K562 (cell line): ENCODE data around the gene TRPM2. TPM values are rescaled to one million over a fixed set of nuclear protein-coding genes. Genes with fewer than 3 reads are reported as not detected.

ENCODE experiments used
- ATAC-seq: fragments of 200-7000 bp; cut with Tn5 transposase; 3 replicates; pipeline ENCODE4 v1.9.1; 2020; ENCODE audit warnings: moderate library complexity
- BruUV-seq: library from RNA; stranded (reverse); fragments of 400-500 nt; replicated peaks from 2 replicates; lab custom pipeline; 2021; lab: Mats Ljungman, UMichigan
- CTCF ChIA-PET: fragments of 300-600 bp; formaldehyde crosslinking; extraction: SDS; loops from one replicate; lab custom pipeline; 2021; ENCODE audit warnings: low intra/inter-chr PET ratio; lab: Yijun Ruan, JAX
- POLR2A ChIA-PET: fragments of 300-600, 350-650 bp; sonication (Branson Sonifier 250); formaldehyde crosslinking; extraction: SDS; loops from one replicate; lab custom pipeline; 2021; ENCODE audit warnings: antibody characterized with exemption, inconsistent platforms; lab: Yijun Ruan, JAX
- DNase-seq, 4 experiments: peaks; one replicate each; pipeline versions ENCODE4 v3.0.0 to v3.0.0-alpha.2; 2011 to 2018; ENCODE audit warnings: low spot score in 3 of 4, mixed read lengths in 3 of 4; ENCODE audit errors: extremely low read depth in 1 of 4
- FAIRE-seq: peaks from 2 replicates; lab custom pipeline; 2011; peaks lifted over from hg19 to GRCh38; lab: Jason Lieb, UNC
- H2AFZ ChIP-seq: 2 replicates; pipeline ENCODE4 v1.6.0; 2011; ENCODE audit warnings: low read depth, low read length, control low read depth, inconsistent platforms
- H3K27ac ChIP-seq: fragments of 200-600 bp; 3 replicates; pipeline ENCODE4 v1.8.0; 2011; ENCODE audit warnings: low read depth, mild to moderate bottlenecking, control low read depth, inconsistent platforms, low read length, moderate library complexity, mixed read lengths; ENCODE audit errors: extremely low read depth
- H3K27me3 ChIP-seq, 2 experiments: fragments of 300-600 bp in 1 of 2; 2 replicates in 1 of 2; 3 replicates in 1 of 2; pipeline versions ENCODE4 v1.6.0 to v1.8.0; 2011; ENCODE audit warnings: inconsistent platforms in 2 of 2, low read length in 2 of 2, mild to moderate bottlenecking in 1 of 2, mixed read lengths in 1 of 2, moderate library complexity in 1 of 2; ENCODE audit not compliant: control insufficient read depth in 2 of 2, insufficient read depth in 2 of 2
- H3K36me3 ChIP-seq: fragments of 300-600 bp; 3 replicates; pipeline ENCODE4 v1.8.0; 2011; ENCODE audit warnings: mild to moderate bottlenecking, low read length, inconsistent platforms; ENCODE audit not compliant: control insufficient read depth, insufficient read depth
- H3K4me1 ChIP-seq, 2 experiments: fragments of 200-600 bp in 1 of 2; replicated peaks in 1 of 2; 2 replicates in 1 of 2; 3 replicates in 1 of 2; pipeline versions ENCODE4 v1.5.1 to v1.8.0; 2011; ENCODE audit warnings: inconsistent platforms in 2 of 2, low read length in 2 of 2, mild to moderate bottlenecking in 1 of 2, mixed read lengths in 1 of 2, moderate library complexity in 1 of 2; ENCODE audit not compliant: control insufficient read depth in 2 of 2, insufficient read depth in 2 of 2
- H3K4me2 ChIP-seq: 2 replicates; pipeline ENCODE4 v1.6.1; 2011; ENCODE audit warnings: low read length, control low read depth, inconsistent platforms, mixed read lengths; ENCODE audit not compliant: insufficient read depth
- H3K4me3 ChIP-seq: fragments of 200-600 bp; sonication (generic), shearing (Covaris generic); 2 replicates; pipeline ENCODE4 v1.5.1; 2016; ENCODE audit warnings: control low read depth, inconsistent platforms
- H3K79me2 ChIP-seq: fragments of 200-600 bp; 3 replicates; pipeline ENCODE4 v1.8.0; 2011; ENCODE audit warnings: low read length, inconsistent platforms; ENCODE audit not compliant: control insufficient read depth, insufficient read depth
- H3K9ac ChIP-seq, 2 experiments: 2 replicates each; pipeline versions ENCODE4 v1.6.0 to v1.6.1; 2011; ENCODE audit warnings: low read depth in 2 of 2, low read length in 2 of 2, control low read depth in 1 of 2, inconsistent platforms in 1 of 2, mild to moderate bottlenecking in 1 of 2, mixed read lengths in 1 of 2; ENCODE audit not compliant: insufficient read depth in 1 of 2
- H3K9me1 ChIP-seq: one replicate; pipeline ENCODE4 v1.6.0; 2011; ENCODE audit warnings: inconsistent platforms, mild to moderate bottlenecking, low read length, moderate library complexity; ENCODE audit not compliant: control insufficient read depth, insufficient read depth
- H3K9me3 ChIP-seq: replicated peaks from 2 replicates; pipeline ENCODE4 v1.5.1; 2011; ENCODE audit warnings: low read depth, low read length, inconsistent platforms; ENCODE audit not compliant: control insufficient read depth, insufficient read depth
- H4K20me1 ChIP-seq: replicated peaks from 2 replicates; pipeline ENCODE4 v1.6.1; 2011; ENCODE audit warnings: low read length, inconsistent platforms, mixed read lengths; ENCODE audit not compliant: control insufficient read depth, insufficient read depth
- ZNF197 ChIP-seq: fragments of 200-800 bp; sonication (Bioruptor generic); IDR thresholded peaks from 2 replicates; pipeline ENCODE4 v1.6.1; 2016; ENCODE audit warnings: low read depth, missing genetic modification characterization, missing compliant biosample characterization
- WGBS: fragments of 100-300 bp; shearing (Covaris generic); methylation state at CpG from one replicate; pipeline ENCODE4 v1.1.6; 2016; ENCODE audit warnings: low coverage, mixed read lengths; ENCODE audit not compliant: insufficient coverage; ENCODE audit errors: missing lambda C conversion rate; 5-methylcytosine and 5-hydroxymethylcytosine counted together
- in situ Hi-C: fragments of 300-500 bp; cut with MboI; formaldehyde crosslinking; loops from 4 replicates; pipeline ENCODE4 v1.15.0; 2018; ENCODE audit warnings: inconsistent platforms, mixed read lengths
- intact Hi-C: fragments of 100-400 bp; cut with micrococcal nuclease; formaldehyde crosslinking; loops from 2 replicates; pipeline ENCODE4 v1.14.2; 2022
- polyA plus RNA-seq, 8 experiments: library from polyadenylated mRNA; depleted of rRNA in 4 of 8; stranded (reverse) in 5 of 8; unstranded in 3 of 8; fragments of >200 nt; fragmentation: Nextera tagmentation in 2 of 8; fragmentation: Illumina TruSeq in 1 of 8; extraction: Ambion mirVana in 2 of 8; extraction: Trizol in 1 of 8; gene quantifications; 2 replicates each; pipeline versions ENCODE4 v1.2.1 to v1.2.3, GENCODE V29; 2011 to 2014; ENCODE audit warnings: inconsistent platforms in 1 of 8, missing spikeins in 1 of 8
- total RNA-seq, 7 experiments: library from RNA; depleted of rRNA in 6 of 7; stranded (reverse); fragments of >200 nt in 6 of 7; fragmentation: Illumina TruSeq in 2 of 7; extraction: Trizol in 2 of 7; gene quantifications; 2 replicates each; pipeline versions ENCODE4 v1.2.1 to v1.2.3, GENCODE V29; 2011 to 2021; ENCODE audit warnings: low replicate concordance in 1 of 7
- TF ChIP-seq, protein P1 (sequence below): fragments of 450-650 bp; IDR thresholded peaks from 2 replicates; pipeline ENCODE4 v1.6.1; 2016; ENCODE audit warnings: mild to moderate bottlenecking, moderate library complexity

The TRPM2 gene
- total and polyA plus RNA-seq, 9 of the 15 experiments (the other 6 are each of a cell fraction or from before 2014, with no cell fraction given): 0.33 to 2.1 (median 0.98) TPM; not detected in 2

DNA sequence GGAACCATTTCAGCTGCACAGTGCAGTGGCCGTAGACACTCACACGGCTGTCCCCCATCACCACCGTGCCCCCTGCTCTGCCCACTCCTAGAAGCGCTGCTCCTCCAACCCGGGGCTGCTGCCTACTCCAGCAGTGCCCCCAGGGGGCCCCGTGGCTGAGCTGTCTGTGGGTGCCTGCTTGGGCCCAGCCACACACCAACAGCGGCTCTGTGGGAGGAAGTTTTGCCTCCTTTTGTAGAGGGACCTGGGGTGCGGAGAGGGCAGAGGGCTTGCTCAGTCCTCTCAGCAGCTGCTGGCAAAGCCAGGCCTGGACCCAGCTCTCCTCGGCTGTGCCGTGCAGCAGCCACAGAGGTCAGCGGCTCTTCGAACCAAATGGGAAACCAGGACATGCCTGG, 90.5 kb downstream of the TRPM2 start:
- ATAC-seq (no peak; the same call in 2 of the 3 replicates), DNase-seq (no peak)
- Histone ChIP-seq H3K4me1 (peaks cover 0 to 22% of the 10 kb centered on the region in 2 experiments; a peak in 1 of 5 replicates), H3K9me1 (no peaks in the 10 kb centered on the region)
- BruUV-seq: no TSS peak
- CTCF ChIA-PET: no interaction called here
- in situ Hi-C loops: no loop called here
- no peak for TF ChIP-seq ZNF197 (CRISPR knock-in tag)
- TF ChIP-seq, protein P1, sequence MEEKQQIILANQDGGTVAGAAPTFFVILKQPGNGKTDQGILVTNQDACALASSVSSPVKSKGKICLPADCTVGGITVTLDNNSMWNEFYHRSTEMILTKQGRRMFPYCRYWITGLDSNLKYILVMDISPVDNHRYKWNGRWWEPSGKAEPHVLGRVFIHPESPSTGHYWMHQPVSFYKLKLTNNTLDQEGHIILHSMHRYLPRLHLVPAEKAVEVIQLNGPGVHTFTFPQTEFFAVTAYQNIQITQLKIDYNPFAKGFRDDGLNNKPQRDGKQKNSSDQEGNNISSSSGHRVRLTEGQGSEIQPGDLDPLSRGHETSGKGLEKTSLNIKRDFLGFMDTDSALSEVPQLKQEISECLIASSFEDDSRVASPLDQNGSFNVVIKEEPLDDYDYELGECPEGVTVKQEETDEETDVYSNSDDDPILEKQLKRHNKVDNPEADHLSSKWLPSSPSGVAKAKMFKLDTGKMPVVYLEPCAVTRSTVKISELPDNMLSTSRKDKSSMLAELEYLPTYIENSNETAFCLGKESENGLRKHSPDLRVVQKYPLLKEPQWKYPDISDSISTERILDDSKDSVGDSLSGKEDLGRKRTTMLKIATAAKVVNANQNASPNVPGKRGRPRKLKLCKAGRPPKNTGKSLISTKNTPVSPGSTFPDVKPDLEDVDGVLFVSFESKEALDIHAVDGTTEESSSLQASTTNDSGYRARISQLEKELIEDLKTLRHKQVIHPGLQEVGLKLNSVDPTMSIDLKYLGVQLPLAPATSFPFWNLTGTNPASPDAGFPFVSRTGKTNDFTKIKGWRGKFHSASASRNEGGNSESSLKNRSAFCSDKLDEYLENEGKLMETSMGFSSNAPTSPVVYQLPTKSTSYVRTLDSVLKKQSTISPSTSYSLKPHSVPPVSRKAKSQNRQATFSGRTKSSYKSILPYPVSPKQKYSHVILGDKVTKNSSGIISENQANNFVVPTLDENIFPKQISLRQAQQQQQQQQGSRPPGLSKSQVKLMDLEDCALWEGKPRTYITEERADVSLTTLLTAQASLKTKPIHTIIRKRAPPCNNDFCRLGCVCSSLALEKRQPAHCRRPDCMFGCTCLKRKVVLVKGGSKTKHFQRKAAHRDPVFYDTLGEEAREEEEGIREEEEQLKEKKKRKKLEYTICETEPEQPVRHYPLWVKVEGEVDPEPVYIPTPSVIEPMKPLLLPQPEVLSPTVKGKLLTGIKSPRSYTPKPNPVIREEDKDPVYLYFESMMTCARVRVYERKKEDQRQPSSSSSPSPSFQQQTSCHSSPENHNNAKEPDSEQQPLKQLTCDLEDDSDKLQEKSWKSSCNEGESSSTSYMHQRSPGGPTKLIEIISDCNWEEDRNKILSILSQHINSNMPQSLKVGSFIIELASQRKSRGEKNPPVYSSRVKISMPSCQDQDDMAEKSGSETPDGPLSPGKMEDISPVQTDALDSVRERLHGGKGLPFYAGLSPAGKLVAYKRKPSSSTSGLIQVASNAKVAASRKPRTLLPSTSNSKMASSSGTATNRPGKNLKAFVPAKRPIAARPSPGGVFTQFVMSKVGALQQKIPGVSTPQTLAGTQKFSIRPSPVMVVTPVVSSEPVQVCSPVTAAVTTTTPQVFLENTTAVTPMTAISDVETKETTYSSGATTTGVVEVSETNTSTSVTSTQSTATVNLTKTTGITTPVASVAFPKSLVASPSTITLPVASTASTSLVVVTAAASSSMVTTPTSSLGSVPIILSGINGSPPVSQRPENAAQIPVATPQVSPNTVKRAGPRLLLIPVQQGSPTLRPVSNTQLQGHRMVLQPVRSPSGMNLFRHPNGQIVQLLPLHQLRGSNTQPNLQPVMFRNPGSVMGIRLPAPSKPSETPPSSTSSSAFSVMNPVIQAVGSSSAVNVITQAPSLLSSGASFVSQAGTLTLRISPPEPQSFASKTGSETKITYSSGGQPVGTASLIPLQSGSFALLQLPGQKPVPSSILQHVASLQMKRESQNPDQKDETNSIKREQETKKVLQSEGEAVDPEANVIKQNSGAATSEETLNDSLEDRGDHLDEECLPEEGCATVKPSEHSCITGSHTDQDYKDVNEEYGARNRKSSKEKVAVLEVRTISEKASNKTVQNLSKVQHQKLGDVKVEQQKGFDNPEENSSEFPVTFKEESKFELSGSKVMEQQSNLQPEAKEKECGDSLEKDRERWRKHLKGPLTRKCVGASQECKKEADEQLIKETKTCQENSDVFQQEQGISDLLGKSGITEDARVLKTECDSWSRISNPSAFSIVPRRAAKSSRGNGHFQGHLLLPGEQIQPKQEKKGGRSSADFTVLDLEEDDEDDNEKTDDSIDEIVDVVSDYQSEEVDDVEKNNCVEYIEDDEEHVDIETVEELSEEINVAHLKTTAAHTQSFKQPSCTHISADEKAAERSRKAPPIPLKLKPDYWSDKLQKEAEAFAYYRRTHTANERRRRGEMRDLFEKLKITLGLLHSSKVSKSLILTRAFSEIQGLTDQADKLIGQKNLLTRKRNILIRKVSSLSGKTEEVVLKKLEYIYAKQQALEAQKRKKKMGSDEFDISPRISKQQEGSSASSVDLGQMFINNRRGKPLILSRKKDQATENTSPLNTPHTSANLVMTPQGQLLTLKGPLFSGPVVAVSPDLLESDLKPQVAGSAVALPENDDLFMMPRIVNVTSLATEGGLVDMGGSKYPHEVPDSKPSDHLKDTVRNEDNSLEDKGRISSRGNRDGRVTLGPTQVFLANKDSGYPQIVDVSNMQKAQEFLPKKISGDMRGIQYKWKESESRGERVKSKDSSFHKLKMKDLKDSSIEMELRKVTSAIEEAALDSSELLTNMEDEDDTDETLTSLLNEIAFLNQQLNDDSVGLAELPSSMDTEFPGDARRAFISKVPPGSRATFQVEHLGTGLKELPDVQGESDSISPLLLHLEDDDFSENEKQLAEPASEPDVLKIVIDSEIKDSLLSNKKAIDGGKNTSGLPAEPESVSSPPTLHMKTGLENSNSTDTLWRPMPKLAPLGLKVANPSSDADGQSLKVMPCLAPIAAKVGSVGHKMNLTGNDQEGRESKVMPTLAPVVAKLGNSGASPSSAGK: no peak
- TF ChIP-seq, all 486 proteins: peak for 0
- peak overlapping the region in 1 of 2 experiments; percentile 35; a peak in 1 of 4 replicates for H3K9ac ChIP-seq
- H3K36me3 ChIP-seq: no peaks in the 10 kb centered on the region
- H4K20me1 ChIP-seq: peaks cover 2% of the 10 kb centered on the region; the same call in 1 of the 2 replicates
- FAIRE-seq: no peak
- peaks cover 32 to 83% of the 10 kb centered on the region in 2 experiments for H3K27me3 ChIP-seq
- intact Hi-C loops: no loop called here
- no peak overlapping the region for H3K4me3 ChIP-seq
- POLR2A ChIA-PET: interaction anchor here (0.7 to 0.9 kb wide), 2 partner anchors 29 to 275 kb away, joined by 3 to 4 read pairs; no protein-coding TSS in a partner anchor
- H3K9me3 ChIP-seq: no peaks in the 10 kb centered on the region; the same call in 1 of the 2 replicates
- H3K79me2 ChIP-seq: no peaks in the 10 kb centered on the region
- H3K4me2 ChIP-seq: no peak overlapping the region
- no peak overlapping the region for H2AFZ ChIP-seq
- H3K27ac ChIP-seq: no peak overlapping the region
- WGBS: 10% methylated on average over 11 of the region's 12 CpGs
